Dedifferentiated amniotic fluid mesenchymal stem cell (primary cell): ENCODE results near the gene GCN1.

Source experiments
- DNase-seq: peaks from one replicate; pipeline ENCODE4 v3.0.0-alpha.2; 2016; ENCODE audit errors: extremely low spot score

The GCN1 gene

DNA sequence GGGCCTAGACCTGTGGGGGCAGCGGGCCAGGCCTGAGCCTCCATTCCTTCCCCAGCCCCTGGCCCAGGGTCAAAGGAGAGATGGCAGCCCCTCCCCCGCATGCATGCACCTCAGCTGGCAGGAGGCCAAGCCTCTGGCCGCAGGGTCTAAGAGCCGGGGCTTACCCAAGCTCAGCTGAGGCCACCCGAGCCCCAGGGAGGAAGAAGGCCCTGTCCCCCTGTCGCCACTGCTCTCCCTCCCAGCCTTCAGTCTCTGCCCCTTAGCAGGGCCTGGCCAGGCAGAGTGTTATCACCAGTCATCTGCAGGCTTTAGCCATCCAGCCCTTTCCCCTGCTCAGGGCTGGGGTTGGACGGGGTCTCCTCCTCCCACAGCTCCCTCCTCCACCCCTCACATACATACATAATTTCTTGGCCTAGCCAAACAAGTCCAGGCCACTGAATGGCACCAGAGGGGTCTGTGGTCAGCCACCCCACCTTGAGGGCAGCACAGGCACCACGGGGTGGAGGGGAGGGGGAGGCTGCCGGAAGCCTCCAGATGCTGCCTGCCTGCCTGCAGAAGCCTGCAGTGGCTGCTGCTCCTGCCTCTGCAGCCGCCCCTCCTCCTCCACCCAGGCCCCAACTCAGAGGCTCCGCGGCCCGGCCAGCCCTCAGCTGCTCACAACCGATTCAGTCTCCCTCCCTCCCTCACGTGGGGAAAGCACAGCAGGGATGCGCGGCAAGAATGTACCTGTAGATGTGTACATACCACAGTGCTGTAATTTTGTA is 100.7 kb downstream of the GCN1 start:
- no peak for DNase-seq

DNA sequence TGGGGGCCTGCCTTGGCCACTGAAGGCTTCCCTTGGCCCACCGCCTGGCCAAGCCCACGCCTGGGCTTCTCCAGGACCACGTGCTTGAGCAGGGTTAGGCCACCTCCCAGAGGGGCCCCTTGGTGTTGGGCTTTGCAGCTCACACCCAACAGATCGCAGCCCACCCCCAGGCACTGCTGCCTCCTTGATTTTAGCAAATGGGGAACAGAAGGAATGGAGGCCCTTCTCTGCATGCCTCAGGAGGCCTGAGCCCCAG is 101.3 kb downstream of the GCN1 start:
- no peak for DNase-seq

DNA sequence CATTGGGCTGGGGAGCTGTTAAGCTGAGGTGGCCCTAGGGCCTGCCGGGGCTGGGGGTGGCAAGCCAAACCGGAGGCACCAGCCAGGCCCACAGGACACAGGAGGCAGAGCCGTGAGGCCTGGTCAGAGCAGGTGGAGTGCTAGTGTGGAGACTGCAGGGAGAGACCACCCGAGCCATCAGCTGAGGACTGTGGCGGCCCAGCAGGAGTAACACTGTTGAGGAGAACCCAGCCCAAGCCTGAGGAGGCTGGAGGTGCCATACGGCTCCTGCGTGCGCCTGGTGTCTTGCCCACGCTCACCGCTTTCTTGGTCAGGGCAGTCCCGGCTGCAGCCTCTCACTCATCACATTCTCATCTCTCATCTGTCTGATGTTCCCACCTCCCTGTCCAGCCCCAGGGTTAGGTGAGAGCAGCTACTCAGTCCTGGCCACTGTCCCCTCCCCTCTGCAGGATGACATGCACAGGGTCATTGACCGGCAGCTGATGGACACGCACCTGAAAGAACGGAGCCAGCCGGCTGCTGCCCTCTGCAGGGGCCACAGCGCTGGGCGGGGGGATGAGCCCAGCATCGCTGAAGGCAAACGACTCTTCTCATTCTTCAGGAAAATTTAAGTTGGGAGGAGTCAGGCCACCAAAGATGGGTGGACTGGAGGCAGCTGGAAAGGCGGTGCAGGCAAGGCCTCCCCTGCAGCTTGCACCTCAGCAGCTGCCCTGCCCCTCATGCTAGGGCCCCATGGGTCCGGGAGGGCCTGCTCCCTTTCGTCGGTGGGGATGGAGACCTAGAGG is 101.8 kb downstream of the GCN1 start:
- DNase-seq, result no peak

DNA sequence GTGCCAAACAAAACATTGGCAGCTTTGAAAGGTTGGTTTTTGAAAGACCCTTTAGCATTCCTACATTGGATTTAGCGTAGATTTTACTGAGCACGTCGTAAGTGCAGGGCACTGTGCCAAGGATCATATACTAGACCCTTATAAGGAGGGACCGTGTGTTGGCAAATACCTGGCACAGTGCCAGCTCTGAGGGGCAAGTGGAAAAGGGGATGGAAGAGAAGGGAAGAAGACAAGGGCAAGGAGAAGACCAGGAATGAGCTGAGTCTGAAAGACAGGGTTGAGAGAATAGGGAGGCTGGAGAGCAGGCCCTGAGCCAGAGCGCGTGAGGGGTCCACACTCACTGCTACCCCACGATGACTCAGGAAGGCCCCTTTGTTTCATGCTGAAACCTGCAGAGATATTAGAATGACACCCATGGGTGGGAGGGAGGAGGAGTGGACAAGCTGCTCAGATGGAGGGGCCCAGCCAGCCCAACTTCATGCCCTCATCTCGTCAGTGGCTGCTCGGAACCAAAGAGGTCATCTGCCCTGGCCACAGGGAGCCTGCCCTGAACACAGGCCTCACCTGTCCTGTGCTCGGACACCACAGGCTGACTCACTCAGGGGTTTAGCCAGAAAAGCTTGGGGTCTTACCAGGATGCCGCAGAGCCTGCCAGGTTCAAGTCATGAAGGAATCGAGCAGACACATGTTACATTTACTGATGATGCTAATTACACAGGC is 103.0 kb downstream of the GCN1 start:
- DNase-seq, result no peak

DNA sequence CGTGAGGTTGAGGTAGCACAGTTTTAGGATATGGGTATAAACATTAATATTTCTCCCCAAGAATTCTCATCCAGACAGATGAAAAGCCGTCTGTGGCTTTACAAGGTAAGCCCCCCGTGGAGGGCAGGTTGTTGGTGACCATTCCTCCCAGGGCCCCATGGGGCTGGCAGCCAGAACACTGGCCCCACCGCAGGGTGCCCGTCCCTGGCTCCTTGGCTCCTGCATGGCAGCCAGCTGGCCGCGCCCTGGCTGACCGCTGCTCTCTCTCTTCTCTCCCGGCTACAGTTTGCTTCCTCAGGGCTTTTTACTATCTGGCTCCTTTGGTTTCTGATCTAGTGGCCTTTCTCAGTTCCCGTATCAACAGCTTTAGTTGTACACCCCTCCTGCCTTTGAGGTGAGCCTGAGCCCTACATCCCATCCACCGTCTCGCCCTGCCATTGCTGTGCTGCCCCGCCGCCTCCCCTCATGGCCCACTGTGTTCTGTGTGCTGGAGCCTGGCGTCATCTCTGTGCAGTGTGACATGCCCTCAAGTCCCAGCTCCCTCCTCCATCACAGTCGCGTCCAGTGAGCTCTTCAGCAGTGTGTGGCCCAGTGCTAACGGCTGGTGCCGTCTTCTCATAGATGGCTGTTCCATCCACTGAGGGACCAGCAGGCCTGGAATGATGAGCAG is 103.8 kb downstream of the GCN1 start:
- DNase-seq, result no peak

DNA sequence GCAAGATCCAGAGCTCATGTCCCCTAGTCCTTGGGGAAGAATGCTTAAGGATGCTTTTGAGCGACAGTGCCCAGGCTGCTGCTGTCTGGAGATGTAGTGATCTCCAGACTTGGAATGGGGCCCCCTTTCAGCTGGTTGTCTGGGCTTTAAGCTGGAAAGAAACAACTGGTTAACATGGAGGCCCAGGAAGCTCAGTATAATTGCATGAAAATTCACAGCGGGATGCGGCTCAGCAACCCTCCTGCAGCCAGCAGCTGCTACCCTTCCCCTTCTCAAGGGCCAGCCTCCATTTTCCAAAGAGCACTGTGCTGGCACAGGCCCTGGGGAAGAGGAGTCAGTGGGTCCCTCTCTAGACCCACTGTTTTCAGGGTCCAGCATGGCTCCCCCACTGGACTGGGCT is 104.3 kb downstream of the GCN1 start:
- DNase-seq, result no peak

DNA sequence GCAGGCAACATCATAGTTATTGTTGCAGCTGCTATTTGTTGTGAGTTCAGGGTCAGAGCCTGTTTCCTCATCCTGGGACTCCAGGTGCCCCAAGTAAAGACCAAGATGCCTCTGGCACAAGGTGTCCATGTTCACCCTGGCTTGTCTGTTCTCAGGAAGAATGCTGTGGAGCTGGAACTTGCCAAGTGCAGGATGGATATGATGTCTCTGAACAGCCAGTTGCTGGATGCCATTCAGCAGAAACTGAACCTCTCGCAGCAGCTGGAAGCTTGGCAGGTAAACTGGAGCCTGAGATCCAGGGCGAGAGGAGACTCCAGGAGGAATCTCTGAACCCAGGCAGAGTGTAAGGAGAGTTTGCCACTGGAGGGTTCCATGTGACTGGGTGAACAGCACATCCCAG is 104.7 kb downstream of the GCN1 start:
- DNase-seq, result no peak

DNA sequence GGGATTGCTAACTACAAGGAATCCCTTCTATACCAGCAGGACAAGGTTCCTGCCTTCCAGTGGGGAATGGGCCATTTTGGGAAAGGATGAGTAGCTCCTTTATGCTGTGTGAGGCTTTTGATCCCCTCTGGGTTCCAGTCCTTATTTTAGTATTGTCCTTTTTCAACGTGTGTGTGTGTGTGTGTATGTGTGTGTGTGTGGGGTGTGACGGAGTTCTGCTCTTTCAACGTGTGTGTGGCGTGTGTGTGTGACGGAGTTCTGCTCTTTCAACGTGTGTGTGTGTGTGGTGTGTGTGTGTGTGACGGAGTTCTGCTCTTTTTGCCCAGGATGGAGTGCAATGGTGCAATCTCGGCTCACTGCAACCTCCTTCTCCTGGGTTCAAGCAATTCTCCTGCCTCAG is 105.4 kb downstream of the GCN1 start:
- DNase-seq, result no peak

DNA sequence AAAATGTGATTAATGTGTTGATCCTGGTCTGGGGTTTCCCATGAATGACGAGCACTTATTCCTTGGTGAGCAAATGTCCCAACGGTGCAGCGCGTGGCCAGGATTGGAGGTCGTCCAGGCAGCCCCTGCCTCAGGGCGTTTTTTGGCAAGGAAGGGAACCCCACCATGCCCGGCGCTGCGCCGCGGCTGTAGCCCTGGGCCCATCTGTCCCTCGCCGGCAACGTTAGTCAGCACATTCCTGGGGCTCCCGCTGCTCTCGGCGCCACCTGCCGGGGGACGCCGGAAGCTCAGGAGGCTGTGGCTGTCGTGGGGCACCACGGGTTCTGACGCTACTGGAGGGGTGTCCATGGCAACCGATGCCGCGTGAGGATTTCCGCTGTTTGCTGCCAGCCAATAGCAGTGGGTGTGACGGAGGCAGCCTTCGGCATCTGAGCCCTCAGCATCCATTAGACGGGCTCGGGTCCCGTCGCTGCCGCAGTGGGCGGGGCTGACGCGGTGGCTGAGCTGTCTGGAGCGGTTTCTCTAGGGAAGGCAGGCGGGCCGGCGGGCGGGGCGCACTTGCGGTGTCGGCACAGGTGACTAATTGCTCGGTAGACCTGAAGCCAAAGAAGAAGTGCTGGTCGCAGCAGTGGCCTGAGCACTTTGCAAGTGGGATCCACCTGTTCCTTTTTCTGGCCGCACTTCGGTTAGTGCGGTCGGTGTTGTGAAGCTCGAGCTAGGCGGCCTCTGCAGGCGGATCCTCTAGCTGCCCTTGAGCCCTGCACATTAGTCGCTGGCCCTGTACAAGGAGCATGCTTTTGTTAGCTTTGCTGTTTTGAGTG is 107.5 kb downstream of the GCN1 start:
- peak; percentile 98 for DNase-seq

DNA sequence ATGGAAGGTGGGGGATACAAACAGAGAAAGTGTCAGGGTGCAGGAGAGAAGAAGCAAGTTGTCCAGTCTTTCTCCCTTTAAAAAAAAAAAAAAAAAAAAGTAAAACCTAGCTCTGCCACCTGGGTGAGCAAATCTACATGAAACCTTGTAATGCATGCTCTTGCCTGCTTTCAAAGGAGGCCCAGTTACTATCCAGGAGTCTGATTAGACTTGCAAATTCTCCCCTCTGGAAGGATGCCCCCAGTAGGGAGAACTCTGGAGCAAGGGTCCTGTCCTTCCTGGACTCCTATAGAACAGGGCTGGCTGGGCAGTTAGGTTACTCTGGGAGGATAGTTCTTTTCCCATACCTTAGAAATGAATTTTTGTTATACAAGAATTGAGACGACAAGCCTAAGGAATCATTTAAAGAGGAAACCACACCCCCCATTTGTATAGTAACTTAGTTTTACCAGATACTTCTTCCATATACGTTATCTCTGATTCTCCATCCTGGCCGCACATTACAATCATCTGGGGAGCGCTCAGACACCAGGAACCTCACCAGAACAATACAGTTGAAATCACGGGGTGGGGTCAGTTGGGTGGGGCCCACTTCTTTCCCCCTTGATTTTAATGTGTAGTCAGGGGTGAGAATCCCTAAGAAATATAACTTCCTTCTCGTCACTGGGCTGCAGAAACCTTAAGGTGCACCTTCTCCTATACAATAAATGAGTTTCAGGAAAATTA is 108.4 kb downstream of the GCN1 start:
- no peak for DNase-seq

DNA sequence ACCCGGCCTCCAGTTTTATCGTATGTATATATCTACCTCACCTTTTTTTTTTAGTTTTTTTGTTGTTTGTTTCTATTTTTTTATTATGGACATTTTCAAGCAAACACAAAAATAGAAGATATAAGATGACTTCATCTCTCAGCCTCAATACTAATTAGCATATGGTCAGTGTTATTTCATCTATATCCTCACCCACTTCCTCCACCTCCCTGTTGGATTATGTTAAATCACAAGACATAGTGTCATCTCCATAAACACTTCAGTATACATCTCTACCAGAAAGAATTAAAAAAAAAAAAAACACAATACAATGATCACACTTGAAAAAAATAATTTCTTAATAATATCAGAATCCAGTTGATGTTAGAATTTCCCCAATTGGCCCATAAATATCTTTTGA is 112.9 kb downstream of the GCN1 start:
- no peak for DNase-seq

DNA sequence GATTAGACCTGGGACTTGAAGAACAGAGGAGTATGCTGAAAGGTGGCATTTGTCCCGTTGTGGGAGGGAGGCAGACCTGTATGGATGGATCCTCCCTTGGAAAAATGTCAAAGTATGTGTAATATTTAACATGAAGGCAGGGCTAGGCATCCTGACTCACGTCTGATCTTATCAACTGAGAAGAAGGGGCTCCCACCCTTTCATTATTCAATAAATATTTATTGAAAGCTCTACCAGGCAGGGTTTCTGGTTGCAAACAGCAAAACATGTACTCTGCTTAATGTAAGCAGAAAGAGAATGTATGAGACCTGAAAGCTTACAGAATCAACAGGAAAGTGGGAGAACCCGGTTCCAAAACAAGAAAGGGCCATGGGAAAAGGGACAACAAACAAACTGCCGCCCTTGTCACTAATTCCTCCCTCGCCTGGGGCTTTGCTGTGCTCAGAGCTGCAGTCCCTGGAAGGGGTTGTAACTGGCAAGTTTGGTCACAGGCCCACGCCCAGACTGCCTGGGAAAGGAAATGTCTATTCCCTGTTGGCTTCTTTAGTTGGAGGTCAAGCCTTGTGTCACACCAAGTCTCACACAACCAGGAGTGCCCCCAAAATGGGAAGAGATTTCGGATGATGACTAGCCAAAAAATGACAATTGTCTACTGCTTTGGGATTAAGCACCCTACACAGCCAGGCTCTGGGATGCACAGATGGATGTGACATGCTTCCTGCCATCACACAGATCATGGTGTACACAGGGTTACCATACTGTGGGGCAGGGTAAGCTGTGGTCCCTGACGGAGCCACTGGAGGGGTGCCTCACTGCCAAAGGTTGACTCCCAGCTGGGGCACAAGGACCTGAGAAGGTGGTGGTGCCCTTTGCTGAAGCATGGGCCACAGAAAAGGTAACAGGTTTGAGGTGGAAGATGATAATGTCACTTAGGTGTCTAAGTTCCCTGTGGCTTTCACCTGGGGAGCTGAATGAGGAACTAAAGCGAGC is 114.8 kb downstream of the GCN1 start:
- no peak for DNase-seq

DNA sequence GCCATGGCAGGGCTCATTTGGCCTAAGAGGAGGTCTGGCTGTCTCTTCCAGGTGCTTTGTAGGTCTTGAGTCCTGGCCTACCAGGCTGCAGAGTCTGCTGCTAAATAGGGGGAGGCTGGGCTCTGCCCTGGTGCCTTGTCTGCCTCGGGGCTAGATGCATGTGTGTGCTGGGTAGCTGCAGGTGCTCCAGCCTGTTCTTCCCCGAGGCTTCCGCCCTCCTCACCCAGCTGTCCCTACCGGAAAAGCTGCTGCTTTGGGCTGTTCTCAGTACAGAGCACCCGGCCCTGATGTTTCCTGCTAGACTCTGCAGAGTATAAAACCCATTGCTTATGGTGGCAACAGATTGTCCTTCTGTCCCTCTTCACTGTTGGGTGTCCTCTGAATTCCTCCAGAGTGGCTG is 115.6 kb downstream of the GCN1 start:
- no peak for DNase-seq

DNA sequence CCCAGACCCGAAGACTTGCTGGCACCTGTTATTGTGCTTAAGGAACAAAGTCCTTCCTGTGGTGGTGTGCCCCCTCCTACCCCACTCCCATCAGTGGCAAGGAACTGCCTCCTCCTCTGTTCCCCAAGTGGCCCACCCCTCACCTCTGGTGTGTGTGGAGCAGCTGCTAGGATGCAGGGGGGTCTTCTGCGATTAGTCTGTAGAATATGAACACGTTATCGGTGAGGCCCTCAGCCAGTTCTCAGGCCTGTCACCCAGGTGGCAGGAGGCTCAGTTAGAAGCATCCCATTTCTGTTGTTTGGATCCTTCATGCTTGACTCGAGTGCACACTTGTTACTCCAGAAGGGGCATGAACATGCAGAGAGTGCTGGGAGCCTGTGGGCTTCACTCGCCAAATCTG is 117.3 kb downstream of the GCN1 start:
- no peak for DNase-seq
